GM18909 (cell line): ENCODE results near the gene PTPRD.

ENCODE experiments used
- ATAC-seq: cut with Tn5 transposase; IDR thresholded peaks from one replicate; pipeline ENCODE4 v1.9.1; 2021; ENCODE audit warnings: mild to moderate bottlenecking; ENCODE audit not compliant: unreplicated experiment, poor library complexity

Gene PTPRD

DNA sequence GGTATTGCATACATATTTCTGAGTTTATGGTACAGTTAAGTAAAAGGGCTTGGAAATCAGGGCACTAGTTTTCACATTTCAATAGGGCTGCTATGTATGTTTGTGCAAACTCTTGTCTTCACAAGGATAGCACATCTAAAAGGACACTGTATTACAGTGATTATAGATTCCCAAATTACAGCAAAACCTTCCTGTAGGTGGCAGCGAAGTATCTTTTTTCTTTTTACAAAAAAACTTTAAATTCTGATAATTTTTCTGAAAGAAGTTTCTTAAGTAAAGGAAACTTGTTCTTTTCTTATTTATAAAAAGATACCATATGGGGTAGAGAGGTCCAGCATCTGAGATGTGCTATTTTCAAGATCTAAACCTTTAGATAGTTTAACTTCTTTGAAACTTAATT is 337.8 kb downstream of the PTPRD start:
- no peak for ATAC-seq

DNA sequence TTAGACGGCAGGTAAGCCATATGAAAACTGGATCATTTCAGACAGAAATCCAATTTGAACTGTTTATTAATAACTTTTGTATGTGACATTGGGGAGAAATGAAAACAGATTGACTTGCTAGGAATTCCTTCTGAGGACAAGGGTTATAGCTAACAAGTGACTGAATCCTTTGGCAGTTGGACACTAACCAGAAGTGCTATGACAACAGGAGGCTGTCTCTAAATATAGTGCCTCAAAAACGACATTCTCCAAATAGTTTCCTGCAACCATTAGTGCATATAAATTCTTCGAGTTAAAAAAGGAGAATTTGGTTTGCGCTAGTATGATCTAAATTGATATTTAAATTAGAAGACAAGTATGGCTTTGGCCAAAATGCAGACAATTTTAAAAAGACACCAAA is 338.6 kb downstream of the PTPRD start:
- no peak for ATAC-seq

DNA sequence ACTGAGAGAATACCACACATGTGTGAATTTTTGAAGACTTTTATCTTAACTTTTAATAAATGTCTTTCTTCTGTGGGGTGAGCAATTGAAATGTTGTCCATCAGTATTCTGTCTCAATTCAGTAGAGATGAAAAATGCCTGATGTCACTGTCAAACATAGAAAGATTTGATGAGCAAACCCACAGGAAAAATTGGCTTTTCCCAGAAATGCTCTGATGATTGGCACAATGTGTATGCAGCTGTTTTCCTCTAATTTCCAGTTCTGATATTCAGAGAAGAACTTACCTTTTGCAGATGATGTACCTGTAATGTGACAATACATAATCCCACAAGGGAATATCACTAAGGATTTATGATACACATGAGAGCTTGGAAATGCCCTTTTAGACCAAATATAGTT is 340.0 kb downstream of the PTPRD start:
- no peak for ATAC-seq

DNA sequence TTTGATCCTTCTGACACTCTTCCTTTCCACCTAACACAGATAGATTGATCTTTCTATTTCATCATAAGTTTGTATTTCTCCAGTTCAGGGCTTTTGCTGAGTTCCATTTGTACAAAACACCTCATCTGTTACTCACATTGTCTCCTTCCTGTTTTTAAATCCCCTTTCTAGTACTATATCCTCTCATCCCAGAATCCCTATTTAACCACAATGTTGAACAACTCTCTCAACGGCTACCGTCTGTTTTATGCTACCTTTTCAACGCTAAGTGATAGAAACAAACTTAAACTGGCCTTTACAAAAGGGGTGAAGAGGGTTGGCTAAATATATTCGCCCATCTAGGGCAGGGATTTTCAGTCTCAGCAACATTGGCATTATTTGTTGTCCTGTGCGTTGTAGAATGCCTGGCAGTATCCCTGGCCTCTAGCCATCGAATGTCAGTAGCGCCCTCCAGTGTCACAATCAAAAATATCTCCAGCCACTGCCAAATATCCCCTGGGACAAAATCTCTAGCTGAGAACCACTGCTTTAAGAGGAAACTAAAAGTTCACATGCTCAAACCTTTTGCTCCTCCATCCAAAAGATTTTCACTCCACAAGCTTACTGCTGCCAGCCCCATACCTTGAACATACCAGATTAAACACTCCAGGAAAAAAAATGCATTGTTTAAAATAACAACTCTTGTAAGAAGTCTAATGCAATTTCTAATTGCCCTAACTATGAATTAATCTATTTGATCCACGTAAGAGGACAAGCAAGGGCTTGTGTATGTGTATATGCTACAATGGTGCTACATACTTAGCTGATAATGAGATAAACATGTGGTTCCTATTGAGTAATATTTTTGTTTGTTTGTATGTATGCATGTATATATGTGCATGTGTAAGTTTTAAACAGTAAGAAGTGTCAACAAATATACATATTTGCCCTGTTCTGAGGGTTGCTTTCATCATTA is 344.0 kb downstream of the PTPRD start:
- peak; percentile 88 for ATAC-seq

DNA sequence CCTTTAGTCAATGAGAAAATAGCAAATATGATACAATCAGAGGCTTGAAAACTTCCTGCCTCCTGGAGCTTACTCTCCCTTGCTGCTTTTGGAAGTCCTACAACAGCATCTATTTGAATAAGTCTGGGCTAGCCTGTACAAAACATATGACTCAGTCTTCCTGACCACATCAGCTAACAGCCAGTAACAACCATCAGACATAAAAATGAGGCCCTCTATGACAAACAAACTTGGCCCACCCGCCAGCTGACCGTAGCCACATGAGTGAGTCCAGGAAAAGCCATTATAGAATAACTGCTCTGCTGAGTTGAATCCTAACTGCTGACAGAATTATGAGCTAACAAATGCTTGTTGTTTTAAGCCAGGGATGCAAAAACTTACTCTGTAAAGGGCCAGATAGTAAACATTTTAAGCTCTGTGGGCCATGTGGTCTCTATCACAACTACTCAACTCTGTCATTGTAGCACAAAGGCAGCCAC is 347.6 kb downstream of the PTPRD start:
- no peak for ATAC-seq

DNA sequence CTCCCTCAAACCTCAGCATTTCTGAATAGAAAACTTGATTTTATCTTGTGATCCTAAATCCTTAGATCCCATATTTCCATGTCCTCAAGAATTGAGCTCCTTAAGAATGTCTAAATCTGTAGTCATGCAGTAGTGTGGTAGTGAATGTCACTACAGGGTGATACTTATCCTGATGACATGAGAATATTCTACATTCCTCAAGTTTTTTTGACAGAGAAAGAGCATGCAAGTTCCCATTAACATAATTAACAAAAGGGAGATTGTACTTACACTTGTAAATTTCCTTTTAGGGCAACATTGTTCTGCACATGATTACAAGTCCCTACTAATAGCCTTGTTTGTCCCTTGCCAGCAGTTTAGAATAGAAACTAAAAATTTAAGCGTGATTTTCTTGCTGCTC is 352.3 kb downstream of the PTPRD start:
- no peak for ATAC-seq

DNA sequence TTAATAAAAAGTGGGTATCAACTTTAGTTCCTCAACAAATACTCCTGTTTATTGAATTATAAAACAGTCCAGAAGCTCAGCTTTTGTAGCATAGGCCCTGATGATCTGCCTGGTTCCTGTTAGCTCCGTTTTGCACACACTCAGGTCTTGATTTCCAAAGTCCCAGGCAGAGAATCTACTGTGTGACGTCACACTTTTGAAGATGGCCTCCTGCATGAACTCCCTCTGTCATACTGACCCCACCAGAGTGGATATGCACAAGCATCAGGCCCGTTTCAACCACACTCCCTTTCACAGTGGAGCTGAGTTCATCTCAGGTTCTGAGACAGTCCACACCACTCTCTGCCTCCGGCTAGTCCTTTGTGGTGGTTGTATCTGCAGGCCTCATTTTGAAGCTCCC is 353.1 kb downstream of the PTPRD start:
- no peak for ATAC-seq

DNA sequence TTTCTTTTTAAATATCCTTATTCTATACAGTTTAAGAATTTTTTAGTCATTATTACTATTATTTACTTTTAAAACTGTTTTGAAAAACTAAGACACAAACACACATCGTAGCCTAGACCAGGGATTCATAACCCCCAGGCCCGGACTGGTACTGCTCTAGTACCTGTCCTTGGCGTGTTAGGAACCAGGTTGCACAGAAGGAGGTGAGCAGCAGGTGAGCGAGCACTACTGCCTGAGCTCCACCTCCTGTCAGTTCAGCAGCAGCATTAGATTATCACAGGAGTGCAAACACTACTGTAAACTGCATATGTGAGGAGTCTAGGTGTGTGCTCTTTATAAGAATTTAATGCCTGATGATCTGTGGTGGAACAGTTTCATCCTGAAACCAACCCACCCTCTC is 357.0 kb downstream of the PTPRD start:
- no peak for ATAC-seq

DNA sequence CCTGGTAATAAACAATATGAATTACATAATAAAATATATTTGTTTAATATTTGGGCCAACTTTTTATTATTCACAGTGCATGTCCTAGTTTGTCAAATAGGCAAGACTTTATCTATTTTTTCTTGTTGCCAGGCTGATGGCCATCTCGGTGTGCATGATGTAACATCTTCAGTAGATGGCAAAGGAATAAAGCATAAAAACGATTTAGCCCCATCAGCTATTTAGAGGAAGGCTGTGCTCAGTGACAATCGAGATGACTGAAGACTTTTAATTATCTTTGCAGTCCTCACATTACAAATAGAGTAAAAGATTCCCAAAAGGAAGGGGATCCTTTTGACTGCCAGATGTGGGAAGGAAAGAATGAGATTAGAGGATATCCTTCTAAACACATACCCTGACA is 358.5 kb downstream of the PTPRD start:
- no peak for ATAC-seq

DNA sequence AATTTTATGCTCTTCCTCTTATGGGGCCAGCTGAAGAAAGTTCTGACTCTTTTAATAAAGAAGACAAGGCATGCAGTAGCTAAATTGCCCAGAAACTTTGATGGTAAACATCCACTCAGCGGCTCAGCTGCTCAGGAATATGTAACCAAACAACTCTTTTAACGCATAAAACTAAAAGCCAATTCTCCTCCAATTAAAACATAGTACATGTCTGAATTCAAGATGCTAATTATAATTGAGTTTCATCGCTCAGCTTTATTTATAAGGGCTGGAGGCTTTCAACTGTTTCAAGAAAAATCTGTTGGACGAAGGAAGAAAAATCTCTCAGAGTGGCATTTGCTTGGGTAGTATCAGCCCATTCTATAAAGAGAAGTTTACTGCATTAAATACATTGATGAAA is 359.5 kb downstream of the PTPRD start:
- ATAC-seq = no peak

DNA sequence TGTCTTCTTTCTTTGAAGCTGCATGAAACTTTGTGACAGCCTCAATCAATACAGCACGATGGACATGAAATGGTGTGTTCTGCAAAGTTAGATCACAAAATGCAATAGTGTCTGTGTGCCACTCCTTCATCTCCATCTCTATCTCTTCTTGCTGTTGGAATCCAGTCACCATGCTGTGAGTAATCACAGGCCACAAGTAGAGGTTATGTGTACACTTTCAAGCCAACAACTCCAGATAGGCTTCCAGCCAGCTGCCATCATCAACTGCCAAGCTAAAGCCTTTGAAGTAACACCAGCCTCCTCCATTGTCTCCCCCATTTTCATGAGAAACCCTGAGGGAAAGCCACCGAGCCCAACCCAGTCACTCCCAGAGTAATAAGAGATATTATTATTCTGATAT is 360.6 kb downstream of the PTPRD start:
- no peak for ATAC-seq

DNA sequence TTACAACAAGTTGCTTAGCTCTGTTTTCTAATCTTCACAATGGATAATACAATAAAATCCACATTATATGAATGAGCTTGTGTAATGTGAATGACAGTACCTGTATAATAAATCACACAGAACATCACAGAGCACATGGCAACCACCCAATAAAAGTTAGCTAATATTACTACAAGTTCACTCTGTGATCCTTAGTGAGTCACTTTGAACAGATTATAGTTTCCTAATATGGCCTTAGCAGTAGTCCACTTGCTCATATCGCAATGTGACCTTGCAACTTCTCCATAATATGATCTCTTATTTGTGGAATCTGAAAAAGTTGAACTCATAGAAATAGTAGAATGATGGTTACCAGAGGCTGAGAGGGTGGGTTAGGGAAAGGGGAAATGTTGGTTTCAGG is 361.3 kb downstream of the PTPRD start:
- no peak for ATAC-seq

DNA sequence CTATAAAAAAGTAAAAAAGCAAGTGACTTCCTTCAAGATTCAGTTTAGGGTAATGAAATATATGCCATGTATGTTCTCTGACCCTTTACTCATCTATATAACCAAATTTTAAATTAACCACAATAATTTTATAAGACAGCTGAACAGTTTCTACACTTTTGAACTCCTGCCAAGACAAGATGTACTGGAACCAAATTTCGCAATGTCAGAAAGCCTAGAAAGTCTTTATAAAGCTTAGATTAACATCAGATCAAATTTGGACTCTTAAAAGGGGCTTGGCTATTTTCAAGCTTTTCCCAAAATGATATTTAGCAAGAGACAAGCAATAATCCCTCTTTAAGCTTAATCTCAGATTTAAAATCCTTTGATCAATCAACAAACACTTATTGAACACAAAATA is 362.6 kb downstream of the PTPRD start:
- ATAC-seq = no peak

DNA sequence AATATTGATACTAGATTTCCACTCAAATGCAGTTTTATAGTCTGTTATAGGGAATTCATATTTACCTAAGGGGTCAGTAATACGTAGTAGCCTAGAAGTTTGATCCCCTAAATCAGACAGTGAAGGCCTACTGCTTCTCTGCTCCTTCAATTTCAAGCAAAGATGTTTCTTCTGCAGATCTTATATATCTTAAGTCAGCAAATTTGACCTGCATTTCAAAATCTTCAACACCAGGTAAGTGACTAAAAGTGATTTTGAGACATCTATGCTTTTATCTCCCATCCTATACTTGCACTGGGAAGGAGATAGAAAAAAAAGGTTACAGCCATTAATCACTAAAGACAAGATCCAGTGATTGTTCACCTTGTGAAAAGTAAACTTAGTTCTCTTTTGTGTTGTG is 363.9 kb downstream of the PTPRD start:
- no peak for ATAC-seq

DNA sequence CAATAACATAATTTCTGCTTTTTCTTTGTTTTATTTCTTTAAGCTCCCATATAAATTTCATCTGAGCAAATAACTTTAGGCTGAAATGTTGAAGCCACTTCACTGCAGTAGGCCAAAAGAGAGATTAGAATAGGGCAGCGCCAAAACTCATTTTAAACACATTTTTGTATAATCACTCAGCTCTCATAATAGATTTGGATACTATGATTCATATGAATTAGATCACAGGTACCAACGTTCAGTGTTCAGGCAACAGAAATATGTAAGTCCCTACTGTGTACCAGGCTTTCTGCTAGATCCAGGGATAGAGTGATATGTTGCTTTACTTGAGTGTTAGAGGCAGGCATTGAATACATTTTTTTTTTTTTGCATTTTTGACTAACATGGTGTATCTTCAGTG is 370.5 kb downstream of the PTPRD start:
- ATAC-seq = no peak

DNA sequence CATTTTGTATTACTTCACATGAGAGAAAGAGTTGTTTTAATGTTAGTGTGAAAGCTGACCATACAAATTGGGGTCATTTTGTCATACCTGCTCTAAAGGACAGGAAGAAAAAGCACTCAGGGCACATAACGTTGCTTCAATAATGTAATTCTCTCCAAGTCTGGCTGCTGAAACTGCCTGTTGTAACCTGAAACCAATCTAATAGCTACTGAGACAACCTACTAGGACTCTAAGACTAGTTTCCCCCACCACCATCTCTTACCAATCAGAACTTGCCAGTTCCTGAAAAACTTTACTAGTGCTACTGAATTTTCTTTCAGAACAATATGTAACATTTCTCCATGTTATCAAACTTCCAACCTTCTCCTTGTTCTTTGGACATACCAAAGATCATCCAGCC is 374.7 kb downstream of the PTPRD start:
- ATAC-seq = no peak

DNA sequence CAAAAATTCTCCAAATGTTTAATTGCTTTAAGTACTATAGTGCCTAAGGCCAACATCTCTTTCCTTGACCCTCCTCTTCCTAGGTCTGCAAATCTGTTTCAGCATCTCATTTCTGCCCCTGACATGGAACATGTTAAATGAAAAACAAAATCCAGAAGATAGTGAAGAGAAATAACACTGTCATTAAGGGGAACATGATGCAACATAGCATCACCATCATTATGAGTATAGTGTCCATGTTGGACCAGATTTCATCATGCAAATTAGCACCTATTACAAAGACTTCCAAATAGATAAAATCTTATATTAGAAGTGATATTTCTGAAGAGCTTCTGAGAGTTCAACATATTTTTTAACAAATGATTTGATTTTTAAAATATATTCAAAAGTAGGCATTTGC is 375.2 kb downstream of the PTPRD start:
- no peak for ATAC-seq

DNA sequence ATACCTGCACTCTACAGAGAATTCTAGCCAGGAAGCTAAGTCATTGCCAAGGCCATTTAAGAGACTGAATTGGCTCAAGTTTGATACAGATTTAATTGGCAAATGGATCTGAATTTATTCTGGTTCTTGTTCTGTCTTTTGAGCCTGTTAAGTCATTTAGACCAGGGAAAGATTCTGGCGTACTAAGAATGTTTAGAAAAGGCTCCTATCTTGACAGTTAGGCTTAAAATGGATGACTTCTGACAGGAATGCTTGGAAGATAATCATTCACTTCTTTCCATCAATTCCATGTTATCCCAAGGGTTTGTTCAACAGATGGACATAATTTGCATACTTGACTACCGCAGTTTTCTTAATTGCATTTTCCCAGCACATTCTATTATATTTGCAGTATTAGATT is 376.6 kb downstream of the PTPRD start:
- ATAC-seq = no peak

DNA sequence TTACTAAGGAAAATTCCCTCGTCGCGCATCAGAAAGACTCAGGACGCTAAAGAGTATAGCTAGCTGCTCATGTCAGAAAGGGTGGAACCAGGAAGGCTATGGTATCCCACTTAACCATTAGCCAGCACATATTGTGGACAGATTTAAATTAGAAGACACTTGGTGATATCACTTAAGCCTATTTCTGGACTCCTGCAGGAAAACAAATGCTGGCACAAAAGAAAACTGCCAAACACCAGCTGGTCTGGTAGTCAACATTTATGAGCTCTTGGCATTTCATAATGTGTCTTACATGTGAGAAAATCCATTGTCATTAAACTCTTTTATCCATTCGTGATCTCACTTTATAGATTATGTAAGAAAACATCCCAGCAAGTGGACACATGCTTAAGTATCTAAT is 377.4 kb downstream of the PTPRD start:
- no peak for ATAC-seq

DNA sequence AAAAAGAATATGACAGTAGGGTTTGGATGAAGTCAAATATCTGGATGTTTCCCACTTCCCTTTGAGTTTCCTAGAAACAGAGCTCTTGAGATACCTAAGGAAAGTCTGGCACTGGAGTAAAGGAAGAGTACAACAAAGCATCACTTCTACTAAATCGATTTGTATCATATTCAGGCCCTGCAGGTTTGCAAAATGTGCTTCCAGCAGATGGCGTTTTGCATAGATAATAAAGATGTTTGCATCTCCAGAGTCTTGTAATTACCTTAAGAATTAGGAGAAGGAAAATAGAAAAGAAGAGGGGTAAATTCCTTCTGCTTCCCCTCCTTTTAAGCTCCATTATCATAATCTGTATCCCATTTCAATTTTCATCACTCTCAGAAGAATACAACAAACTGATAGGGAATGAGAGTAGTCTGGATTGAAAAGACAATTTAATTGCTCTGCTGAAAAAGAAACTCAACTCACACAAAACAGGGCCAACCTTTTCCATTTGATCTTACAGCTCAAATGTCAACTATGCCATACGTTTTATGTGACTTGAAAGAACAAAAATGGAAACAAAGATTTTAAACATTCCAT is 380.4 kb downstream of the PTPRD start:
- no peak for ATAC-seq

DNA sequence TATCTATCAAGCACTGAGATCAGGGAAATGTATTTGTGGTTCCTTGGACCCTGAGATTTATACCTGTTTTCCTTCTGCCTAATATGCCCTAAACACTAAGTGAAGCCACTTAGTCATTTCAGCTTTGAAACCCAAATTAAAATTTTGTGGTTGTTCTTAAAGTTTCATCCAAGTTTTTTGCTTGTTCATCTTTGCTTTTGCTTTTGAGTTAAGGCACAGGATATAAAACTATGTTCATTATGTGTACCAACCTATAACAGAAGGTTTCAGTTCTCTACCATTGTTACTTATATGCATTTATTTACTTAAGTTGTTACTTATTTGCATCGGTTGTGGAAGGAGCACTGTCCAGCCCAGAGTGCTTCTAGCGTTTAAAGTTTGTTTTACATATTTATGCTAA is 382.3 kb downstream of the PTPRD start:
- peak; percentile 85 for ATAC-seq

DNA sequence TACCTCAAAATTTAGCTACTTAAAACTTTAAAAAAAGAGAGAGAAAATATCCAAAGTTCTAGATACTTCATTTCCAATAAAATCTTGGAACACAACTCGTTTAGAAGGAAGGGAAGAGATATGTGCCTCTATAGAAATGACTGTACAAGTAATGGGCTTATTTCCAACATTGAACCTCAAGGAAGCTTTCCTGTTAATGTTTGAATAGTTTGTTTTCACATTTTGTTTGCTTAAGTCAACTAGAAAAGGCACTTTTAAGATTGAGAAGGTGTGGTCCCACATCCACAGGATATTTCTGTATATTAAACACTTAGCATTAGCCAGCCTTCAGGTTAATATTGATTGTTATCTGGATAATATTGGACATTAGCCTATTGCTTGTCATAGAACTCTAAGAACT is 384.7 kb downstream of the PTPRD start:
- no peak for ATAC-seq
